NCI-H2171 treated with DMSO at 0.1 percent for 48 hours (cell line): ENCODE measurements around the gene RBM26.
A peak's percentile ranks its signal among the peaks of the same experiment; 100 is the strongest.

Source experiments
- DNase-seq: peaks from one replicate; lab custom pipeline; 2025; lab: John Stamatoyannopoulos, UW

Gene RBM26

DNA sequence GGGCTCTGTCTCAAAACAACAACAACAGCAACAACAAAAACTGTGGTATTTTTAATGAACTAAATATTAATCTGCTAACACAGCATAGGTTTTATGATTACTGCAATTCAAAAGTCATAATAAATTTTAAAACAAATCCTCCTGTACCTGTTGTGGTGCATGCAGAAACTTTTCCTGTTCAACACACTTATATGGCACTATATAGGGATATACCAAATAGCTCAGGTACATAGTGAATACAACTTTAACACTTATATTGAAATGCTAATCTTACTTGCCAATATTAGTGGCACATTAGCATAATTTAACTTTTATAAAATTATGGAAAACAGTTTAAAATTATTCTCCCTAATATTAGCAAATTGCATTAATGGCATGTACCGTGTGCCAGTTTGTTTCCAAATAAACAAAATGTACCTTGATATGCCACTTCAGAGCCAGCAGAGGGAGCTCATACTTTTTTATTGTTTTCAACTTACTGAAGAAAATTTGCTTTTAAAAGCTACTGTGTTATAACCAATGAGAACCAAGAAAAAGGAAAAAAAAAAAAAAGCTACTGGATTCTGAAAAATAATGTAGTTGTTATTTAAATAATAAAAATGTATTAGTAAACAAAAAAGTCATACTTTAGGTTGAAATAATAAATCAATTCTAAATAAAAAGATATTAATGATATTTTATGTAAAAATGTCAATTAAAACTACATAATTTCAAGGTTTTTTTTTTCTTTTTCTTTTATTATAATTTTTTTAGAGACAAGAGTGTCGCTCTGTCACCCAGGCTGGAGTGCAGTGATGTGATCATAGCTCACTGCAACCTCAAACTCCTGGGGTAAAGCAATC, 18.0 kb upstream of the RBM26 start:
- peak; percentile 77 for DNase-seq

- DNase-seq, result no peak
Observed at GRCh38 chr13:79423340-79423739, 17.3 kb upstream of the RBM26 start.

GRCh38 chr13:79419365-79419764, 13.3 kb upstream of the RBM26 start:
- DNase-seq, result no peak

DNA sequence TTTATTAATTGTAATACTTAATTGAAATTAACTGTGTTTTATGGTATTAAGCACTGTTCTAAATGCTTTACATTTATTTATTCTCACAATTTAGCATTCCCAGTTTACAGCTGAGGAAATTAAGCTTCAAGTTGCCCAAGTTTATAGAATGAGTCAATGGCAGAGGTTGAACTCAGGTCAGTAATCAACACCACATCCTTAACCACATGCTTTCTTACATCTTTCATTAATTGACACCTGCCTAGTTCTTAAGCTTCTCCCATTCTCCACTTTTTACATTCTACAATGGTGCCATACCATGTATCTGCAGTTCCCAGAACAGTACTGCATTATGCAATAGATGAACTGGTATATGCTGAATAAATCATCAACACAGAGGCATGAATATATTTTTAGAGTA, 11.7 kb upstream of the RBM26 start:
- DNase-seq, result no peak

DNA sequence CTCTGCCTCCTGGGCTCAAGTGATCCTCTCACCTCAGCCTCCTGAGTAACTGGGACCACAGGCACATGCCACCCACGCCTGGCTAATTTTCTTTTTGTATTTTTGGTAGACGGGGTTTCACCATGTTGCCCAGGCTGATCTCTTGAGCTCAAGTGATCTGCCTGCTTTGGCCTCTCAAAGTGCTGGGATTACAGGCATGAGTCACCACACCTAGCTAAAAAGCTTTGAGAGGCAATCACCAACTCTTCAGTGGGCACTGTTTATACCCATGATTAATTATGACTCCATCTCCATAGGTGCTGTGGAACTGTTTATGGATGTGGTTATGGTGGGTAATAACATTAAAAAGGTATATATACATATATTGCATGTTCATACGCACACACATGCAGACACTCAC, 7.5 kb upstream of the RBM26 start:
- no peak for DNase-seq

DNA sequence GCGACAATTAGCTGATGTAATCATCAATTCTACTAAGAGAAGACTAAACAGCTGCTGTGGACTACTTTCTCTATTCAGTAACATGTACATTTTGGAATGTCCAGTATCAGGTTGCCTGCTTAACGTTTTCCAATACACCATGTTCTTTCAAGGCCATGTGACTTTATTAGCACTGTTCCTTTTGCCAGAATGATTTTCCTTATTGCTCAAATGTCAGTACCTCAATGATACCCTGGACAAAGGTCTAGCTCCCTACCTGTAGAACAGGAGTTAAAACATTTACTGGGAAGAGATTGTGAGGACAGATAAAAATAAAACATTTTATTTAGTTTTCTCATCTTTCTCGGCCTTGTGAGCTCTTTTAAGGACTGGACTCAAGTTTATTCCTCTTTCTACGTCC, 3.8 kb upstream of the RBM26 start:
- no peak for DNase-seq

DNA sequence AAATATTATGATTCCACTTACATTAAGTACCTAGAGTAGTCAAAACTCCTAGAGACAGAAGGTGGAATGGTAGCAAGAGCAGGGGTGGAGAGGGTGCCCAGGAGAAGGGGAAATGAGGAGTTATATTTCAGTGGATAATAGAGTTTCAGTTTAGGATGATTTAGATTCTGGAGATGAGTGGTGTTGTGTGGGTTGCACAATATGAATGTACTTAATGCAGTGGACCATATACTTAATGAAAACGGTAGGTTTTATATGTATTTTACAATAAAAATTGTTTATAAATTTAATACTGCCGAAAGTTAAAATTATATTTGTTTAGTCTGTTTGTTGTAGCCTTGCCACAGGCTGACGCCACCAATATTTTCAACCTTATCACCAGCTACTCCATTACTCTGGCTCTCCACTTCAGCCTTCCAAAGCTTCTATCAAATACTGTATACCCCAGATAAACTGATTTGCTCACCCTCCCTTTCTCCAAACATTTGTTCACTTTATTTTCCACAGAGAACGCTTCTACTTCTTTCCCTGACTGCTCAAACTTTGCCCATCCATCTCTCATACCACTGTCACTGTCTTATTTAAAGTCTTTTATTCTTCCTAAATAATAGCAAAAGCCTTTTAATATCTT, 1.4 kb upstream of the RBM26 start:
- DNase-seq, result peak; percentile 17

- DNase-seq, result no peak
Observed at GRCh38 chr13:79406597-79406908, 498 bp upstream of the RBM26 start.

DNA sequence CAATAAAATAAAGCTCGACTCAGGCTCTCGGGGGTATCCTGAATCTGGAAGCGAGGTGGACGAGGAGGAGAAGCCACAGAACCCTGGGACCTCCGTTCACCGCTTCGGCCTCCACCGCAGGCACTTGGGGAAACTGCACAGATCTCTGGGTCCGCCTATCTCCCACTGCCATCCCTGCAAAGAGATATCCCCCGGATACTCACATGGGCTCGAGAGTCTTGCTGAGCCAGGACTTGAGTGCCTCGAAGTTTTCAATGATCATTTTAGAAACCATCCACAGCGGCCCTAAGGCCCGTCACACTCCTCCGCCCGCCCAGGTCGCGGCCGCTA, 589 bp downstream of the RBM26 start:
- peak; percentile 11 for DNase-seq

- peak; percentile 40 for DNase-seq
Observed at GRCh38 chr13:79404985-79405384, 1.1 kb downstream of the RBM26 start.

DNA sequence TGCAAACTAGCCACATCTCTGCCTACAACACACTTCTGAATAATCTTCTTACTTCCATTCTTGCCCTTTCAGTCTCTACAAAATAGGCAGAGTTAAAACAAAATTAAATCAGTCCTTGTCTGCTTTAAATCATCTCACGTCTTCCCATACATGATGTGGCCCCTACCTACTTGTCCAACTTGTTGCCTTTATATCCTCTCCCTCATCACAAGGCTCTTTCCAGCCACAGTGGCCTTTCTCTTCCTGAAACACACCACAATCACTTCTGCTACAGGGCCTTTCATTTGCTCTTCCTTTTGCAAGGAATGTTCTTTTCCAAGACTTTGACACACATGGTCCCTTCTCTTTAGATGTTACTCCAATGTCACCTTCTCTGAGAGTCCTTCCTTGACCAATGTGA, 1.7 kb downstream of the RBM26 start:
- no peak for DNase-seq

GRCh38 chr13:79403113-79403512, 2.9 kb downstream of the RBM26 start:
- DNase-seq, result no peak

DNA sequence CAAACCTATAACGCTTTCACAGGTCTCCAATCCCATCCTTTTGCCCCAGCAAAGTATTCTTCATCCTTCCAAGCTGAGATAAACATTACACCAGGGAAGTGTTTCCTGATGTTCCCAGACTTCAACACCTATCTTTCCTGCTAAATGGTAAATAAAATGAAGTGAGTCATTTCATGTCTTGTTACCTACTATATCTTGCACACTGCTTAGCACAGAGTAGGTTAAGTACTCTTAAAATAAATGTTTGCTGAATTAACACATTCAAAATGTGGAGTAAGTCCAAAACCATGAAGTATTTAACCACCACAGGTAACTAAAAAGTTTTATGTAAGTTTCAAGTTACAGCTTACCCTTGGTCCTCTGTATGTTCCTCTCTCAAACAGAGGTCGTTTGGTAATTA, 3.4 kb downstream of the RBM26 start:
- DNase-seq, result no peak

GRCh38 chr13:79402074-79402635, 3.9 kb downstream of the RBM26 start:
- DNase-seq, result no peak

DNA sequence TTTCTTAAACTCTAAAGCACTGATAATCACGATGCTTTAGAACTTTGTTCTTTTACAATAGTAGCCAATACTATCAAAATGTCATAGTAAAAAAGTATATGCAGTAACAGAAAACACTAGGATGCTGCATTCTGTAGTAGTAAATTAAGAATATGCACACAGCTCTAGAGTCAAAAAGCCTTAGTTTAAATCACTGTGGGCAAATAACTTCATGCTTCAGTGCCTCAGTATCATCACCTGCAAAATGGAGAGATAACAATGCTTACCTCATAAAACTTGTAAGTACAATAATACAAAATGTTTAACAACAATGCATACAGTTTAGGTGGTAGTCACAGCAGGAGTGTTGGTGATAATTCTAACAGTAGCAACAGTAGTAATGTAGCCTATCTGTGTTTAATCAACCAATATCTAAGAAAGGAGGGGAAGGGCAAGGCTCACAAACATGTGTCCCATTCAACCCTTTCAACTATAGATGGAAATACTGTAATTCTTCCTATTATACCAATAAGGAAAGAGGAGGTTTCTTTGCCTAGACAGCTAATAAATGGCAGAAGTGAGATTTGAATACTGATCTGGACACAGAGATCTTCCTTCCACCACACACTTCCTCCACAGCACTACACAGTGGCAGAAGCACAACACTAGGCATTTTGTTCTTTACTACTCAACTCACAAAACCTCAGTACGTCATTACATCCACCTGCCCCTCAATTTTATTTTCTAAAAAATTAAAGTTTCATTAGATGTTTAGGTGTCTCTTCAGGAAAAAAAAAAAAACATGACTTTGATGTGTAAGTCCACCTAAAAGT, 4.6 kb downstream of the RBM26 start:
- no peak for DNase-seq

GRCh38 chr13:79398915-79399314, 7.1 kb downstream of the RBM26 start:
- DNase-seq, result no peak

DNA sequence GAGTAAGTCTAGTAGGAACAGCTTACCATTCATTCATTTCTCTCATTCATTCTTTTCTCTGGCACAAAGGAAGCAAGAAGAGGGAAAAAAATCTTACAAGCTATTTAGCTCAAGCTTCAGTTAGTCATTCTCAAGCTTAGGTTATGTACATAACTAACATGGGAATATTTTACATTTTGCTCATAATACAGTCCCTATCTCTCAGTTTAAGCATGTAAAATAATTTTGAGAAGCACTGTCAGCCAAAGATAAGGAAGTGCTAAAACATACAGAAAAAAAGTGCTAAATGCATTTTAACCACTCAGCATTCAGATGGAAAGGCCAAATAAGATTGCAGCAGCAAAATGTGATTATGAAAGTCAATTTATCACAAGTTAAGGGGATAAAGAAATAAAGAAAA, 7.9 kb downstream of the RBM26 start:
- DNase-seq, result no peak

DNA sequence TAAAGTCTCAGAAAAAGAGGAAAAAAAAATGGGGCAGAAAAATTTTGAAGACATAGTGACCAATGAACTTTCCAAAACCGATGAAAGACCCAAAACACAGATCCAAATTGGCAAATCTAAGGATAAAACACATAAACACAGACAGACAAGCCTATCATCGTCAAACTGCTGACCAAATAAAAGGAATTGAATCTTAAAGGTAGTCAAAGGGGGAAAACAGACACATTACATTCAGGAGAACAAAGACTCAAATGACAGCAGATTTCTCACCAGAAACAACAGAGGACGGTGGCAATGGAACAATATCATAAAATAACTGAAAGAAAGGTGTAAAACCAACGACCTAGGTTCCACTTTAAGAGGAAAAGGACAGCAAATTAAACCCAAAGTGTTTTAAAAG, 10.2 kb downstream of the RBM26 start:
- DNase-seq, result no peak

GRCh38 chr13:79393564-79394249, 12.3 kb downstream of the RBM26 start:
- peak; percentile 82 for DNase-seq

DNA sequence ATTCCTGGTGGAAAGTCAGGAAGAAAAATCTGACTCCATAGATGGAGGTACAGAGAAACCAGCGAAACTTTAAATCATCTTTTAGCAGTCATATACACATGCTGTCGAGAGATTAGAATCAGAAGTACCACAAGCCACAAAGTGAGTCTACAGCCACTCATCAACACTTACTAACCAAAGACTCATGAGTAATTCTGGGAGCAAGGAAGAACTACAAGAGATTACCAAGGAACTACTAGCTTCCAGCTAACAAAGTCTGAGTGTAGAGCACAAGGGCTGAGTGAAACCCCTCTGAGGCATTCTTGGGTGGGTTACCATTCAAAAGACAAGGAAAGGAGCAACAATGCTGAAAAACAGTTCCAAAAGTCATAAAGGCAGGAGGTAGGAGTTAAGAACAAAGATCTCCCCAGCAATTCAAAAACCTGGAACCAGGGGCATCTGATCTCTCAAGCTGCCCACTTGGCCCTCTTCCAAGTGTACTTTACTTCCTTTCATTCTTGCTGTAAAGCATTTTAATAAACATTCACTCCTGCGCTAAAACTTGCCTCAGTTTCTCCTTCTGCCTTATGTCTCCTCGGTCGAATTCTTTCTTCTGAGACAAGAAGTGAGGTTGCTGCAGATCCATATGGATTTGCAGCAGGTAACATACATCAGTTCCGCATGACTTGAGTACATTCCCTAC, 13.0 kb downstream of the RBM26 start:
- DNase-seq, result peak; percentile 47

DNA sequence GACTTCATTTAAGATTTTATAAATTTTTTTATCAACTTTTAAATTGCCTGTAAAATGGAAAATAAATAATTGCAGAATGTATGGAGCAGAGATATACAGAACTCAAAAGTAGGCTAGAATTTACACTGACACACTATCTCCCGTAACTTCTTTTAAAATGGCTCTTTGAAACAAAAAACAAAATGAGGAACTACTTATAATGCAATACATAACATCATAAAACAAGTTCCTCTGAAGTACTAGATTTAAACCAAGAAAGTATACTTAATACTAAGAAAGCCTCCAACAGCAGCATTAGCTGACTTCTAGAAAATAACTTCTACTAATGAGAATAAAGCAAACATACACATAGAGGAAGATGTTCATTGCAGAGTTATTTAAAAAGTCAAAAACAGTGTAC, 17.0 kb downstream of the RBM26 start:
- no peak for DNase-seq

DNA sequence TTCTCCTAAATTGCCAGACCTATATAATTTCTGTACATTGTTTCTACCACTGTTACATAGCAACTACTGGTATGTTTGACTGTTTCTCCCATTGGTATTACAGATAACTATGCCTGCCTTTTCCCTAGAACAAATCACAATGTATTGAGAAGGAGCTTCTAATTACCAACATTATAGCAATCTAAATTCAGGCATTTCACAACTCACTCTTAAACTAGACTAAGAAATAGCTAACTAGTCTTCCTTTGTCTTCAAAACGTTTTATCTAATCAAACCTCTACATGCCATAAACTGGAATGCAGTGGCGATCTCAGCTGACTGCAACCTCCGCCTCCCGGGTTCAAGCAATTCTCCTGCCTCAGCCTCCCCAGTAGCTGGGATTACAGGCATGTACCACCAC, 18.2 kb downstream of the RBM26 start:
- DNase-seq, result no peak
